Stimulated activated CD8-positive, alpha-beta memory T cell treated with anti-CD3 and anti-CD28 coated beads, Interleukin-2, amount 100 ng/mL, for 48 hours (primary cell): Measurements from ENCODE around the gene KLF15.

Experiments
- DNase-seq, 2 donors: peaks; one replicate each; pipeline ENCODE4 v3.0.0-alpha.2; 2020; ENCODE audit warnings: low read depth in 2 of 2

KLF15 gene

DNA sequence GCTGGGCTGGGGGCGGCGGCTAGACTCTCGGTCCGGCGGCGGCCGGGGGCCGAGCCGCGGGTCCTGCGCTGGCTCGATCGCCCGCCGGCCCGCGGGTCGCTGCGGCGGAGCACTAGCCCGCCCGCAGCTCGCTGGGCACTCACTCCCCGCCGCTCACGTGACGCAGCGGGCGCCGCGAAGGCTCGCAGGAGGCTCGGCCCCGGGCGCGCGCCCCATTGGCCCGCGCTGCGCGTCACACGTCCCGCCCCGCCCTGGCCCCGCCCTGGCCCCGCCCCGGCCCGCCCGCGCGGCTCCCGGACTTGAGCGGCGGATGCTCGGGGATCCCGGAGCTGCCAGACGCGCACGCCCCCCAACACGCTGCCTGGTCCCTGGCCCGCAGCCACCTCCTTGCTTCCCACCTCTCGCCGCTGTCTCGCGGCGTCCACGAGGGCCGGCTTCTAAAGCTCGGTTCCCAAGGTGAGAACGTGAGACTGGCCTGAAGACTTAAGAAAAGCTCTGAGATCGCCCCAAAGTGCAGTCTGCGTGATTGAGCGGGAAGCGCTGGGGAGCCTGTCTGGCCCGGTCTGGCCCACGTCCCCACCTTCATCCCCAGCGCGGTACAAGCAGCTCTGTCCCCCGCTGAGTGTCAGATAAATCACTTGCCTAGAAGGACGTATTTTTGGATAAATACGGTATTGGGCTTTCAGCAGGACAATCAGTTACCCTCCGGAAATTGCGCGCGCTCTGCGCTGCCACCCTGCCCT is at the start of gene KLF15:
Gene KLF15 (minus strand): TSS at position 114 of the 743 bp plus-strand sequence. CDS start 4,486 bp downstream, outside the sequence.
- DNase-seq = peak; percentile 66 to 77

DNA sequence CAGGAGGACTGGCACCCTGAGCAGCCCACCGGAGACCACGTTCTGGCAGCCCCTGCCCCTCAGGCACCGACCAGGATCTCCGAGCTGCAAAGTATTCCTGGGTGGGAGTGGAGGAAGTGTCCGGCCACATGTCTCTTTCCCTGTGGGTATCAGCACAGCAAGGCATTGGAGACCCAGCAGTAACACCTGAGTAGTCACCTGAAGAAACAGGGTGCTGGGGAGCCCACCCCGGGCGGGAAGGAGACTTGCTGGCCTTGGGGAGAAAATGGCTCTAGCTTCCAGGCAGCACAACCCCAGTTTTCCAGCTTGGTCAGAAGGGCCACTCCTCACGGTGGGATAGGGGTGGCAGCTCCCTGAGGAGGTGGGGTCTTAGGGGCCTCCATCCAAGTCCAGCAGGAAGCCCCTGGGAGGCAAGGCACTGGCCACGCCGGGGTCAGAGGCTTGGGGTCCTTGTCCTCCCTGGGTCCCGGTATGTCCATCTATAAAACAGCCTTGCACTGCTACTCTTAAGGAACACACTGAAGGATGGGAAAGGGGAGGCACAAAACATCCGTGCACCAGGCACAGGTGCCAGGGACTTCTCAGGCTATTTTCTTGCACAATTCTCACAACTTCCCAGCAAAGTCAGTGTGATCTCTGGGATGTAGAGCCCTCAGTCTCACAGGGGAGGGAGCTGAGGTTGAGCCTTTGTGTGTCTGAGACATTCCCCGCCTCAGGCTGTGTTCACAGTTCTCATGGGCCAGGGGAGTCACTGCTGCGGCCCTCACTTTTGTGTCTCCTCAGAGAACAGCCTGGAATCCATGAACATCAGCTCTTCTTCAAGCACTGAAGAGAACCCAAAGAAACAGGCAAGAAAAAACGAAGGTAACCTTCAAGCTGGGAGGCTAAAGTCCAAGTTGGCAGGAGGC is 49.4 kb upstream of the KLF15 start:
- DNase-seq = no peak

- no peak for DNase-seq
Observed at GRCh38 chr3:126402666-126403302, 45.6 kb upstream of the KLF15 start.

DNA sequence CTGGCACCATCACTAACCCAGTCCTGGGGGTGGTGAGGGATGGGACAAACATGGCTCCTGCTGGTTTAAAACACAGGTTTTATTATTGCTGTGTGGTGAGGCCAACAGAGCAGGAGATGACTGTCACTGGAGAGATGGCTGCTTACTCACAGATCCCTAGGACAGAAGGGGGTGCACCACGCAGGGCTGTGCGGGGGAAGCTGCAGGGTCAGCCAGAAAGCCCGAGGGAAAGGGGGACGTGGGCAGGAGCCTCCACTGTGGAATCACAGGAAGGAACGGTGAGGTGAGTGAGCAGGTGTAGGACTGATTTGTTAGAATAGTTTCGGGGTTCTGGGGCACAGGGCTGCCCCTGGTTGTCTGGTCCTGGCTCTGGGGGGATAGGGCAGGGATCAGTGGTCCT is 45.0 kb upstream of the KLF15 start:
- no peak for DNase-seq

- no peak for DNase-seq
Observed at GRCh38 chr3:126401611-126402160, 44.5 kb upstream of the KLF15 start.

DNA sequence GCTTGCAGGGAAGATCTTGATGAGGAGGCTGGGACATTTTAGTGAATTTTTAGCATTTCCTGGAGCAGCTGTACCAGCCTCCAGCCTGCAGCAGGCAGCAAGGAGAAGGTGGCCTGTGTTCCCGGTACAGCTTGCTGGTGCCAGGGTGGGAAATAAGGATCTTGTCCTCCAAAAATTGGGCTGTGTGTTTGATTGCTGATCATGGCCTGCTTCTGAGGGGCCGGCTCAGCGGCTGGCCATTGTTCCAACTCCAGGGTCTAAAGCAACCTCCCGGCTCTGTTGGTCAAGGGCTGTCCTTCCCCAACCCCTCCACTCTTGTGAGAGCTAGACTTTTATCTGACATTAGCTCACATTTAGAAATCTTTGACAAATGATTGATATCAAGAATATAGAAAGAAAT is 42.5 kb upstream of the KLF15 start:
- no peak for DNase-seq

DNA sequence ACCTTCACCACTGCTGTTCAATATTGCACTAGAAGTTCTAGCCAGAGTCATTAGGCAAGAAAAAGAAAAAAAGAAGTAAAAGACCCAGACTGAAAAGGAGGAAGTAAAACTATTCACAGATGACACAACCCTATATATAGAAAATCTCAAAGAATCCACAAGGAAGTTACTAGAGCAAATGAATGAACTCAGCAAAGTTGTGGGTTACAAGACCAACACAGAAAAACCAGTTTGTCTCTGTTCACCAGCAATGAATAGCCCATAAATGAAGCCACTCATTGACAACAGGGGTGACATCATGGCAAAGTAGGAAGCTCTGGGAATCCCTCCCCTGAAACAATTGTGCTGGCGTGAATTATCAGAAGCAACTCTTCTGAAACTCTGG is 42.1 kb upstream of the KLF15 start:
- no peak for DNase-seq

DNA sequence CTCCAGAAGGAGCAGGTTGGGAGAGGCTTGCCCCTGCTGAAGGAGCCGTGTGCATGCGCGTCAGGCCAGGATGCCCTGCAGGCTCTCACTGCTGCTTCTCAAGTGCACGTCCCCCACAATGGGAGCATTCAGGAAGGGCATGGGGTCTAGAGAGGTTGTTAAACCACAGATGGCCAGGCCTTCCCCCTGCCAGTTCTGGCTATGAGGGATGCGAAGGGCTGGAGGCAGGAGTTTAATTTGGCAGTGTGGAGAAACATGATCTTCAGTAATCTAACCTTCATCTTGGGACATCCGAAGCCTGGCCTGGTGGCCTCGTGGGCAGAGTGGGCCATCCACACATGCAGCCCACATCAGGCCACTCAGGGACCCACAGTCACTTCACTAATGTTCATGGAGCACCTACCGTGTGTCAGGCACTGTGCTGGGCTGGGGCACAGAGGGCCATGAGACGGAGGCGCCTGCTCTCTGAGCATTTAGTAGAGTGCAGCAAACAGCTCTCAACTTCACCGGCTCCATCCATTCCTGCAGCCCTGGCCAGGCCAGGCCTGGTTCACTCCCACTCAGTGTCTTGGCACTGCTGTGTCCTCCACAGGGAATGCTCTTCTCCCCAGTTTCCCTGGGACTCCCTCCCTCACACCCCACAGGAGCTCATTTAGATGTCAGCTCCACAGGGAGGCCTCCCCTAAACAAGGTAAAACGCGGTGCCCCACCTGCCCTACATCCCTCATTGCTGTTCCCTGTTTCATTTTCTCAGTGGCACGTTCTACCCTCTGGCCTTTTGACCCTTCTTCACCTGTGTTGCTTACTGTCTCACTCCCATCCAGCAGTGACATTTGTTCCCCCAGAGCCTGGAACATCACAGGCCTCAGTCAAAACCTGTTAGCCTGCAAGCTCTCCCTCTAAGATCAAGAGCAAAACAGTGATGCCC is 41.5 kb upstream of the KLF15 start:
- no peak for DNase-seq

GRCh38 chr3:126397610-126398422 is 40.6 kb upstream of the KLF15 start:
- DNase-seq = no peak

GRCh38 chr3:126396536-126396935 is 39.3 kb upstream of the KLF15 start:
- DNase-seq = no peak

DNA sequence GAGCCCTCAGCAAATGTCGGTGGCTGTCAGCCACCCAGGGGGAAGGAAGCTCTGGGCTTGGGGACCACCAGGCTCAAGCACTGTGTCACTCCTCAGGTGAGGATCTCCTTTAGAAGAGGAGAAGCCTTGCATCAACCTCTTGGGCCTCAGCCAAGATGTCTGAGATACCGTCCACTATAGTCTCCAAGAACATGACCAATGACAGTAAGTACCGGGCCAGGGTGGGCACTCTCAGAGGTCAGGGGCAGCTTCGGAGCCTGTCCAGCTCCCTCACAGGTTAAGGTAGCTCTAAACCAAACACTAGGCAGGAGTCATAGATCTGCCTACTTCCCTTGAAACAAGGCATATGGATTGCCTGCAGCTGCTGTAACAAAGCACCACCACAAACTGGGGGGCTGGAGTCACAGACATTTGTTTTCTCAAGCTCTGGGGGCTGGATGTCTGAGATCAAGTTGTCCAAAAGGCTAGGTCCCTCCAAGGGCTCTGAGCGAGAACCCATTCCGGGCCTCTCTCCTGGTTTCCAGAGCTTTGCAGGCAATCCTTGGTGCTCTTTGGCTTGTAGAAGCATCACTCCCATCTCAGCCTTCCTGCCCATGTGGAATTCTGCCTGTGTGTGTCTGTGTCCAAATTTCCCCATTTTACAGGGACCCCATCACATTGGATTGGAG is 38.8 kb upstream of the KLF15 start:
- no peak for DNase-seq

DNA sequence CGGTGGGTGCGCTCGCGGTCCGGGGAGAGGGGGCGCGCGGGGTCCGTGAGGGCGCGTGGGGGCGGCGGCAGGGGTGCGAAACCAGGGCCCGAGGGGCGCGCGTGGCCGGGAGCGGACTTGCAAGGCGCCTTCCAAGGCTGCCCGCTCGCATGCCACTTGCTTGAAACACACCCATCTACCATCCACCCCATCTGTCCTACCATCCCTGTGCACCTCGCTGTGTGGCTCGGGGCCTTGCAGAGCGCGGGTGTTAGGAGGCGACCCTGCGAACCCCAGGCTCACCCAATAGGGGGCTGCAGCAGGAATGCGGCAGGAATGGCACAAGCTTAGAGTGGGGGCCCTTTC is 37.7 kb upstream of the KLF15 start:
- DNase-seq = no peak

- no peak for DNase-seq
Observed at GRCh38 chr3:126394179-126394976, 37.2 kb upstream of the KLF15 start, which contains the start of gene CFAP100. Gene CFAP100, plus strand, starts transcription at chr3:126394909. Its CDS starts 1,092 bp downstream, at chr3:126396001.

- DNase-seq = no peak
Observed at GRCh38 chr3:126393563-126393962, 36.4 kb upstream of the KLF15 start.

DNA sequence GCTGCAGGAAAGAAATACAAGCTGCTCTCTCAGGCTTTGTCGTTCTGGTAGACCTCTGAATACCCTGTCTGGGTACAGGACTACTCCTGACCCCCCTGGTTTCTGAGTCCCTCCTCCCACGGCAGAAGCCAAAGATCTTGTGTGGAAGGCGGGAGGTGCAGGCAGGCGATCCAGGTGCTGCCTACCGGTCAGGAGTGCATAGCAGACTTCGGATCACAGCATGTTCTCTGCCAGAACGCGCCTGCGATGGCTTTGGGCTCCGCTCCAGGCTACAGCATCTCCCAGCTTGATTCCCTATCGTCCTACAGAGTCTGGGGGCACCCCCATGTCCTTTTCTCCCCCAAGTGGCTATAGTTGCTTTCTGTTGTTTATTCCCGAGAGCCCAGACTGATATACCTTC is 35.0 kb upstream of the KLF15 start:
- no peak for DNase-seq

DNA sequence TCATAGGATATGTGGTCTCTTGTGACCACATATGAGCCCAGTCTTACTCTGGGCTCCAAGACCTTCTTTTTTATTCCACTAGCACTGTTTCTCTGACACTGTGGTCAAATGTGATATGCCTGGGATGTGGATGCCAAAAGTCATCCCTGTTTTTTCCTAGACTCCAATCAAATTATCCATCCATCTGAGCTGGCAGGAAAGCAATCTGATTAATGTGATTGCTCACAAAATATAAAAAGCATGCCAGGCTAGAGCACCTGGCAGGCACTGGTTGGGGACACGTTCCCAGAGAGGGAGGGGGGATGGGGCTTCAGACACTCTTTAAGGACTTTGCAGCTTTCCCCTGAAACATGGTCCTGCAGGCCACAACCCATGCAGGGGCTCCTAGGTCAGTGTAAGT is 34.4 kb upstream of the KLF15 start:
- DNase-seq = no peak

- DNase-seq = no peak
Observed at GRCh38 chr3:126390751-126391150, 33.5 kb upstream of the KLF15 start.

- DNase-seq = no peak
Observed at GRCh38 chr3:126390201-126390600, 33.0 kb upstream of the KLF15 start.

- DNase-seq = no peak
Observed at GRCh38 chr3:126389794-126390146, 32.6 kb upstream of the KLF15 start.
